Fibroblast of skin of left biceps (primary cell): ENCODE results near the gene OPN4.

Experiments
- DNase-seq, 2 experiments: peaks; one replicate each; pipeline ENCODE4 v3.0.0-alpha.2; 2013; ENCODE audit warnings: low read depth in 2 of 2

OPN4 gene

GRCh38 chr10:86662186-86663045 is 8.1 kb downstream of the OPN4 start:
- DNase-seq: no peak

DNA sequence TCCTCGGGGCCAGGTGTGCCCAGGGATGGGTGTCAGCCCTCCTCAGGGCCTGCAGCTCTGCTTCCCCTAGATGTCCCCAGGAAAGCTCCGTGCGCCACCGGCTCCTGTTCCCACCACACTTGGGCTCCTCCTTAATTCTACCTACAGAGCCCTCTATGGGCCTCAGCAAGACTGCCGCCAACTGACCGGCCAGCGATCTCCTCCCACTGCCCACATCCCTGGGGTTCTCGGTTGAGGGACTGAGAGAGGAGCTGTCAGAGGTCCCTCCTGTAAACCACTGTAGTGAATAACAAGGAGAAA is 8.6 kb downstream of the OPN4 start:
- no peak for DNase-seq

DNA sequence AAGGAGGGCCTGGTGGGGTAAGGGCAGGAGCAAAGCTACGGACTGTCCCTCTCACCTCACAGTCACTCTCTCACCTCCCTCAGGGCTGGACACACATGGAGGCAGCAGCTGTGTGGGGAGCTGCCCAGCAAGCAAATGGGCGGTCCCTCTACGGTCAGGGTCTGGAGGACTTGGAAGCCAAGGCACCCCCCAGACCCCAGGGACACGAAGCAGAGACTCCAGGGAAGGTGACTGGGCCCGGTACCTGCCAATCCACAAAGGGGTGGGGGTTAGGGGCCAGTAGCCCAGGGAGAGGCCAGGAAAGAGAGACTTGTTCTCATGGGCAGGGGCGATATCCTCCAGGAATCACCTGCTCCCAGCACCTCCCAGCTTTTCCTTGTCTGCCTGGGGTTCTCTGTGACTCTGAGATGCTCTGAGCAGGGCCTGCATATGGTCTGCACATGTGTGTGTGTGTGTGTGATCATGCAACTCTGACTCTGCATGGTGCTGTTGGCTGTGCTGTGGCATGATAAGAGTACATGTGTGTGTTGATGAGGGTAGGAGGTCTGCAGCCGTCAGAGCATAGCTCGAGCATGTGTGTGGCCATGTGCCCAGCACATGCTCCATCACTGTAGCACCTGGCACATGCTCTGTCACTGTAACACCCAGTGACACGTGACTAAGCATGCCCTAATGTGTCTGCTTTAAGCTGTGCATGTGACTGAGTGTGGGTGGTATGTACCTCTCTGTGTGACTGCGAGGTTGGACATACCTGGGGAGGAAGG is 9.4 kb downstream of the OPN4 start:
- no peak for DNase-seq

- DNase-seq: no peak
Observed at GRCh38 chr10:86664341-86665217, 10.2 kb downstream of the OPN4 start.

DNA sequence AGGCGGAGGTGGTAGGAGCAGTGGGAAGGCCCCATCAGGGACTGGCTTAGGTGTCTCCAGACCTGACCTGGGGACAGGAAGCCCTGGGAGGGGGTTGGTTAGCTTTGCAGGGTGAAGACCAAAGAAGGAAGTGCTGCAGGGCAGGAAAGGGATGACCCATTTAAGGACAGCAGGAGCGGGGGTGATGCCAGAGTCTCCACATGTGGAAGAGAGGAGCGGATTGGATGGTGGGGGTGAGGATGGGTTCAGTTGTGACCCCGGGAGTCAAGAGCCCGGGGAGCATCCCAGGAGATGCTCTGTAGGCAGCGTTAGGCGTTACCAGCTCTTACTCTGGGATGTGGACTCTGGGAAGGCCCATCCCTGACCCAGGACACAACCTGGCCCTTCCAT is 10.9 kb downstream of the OPN4 start:
- DNase-seq: no peak

GRCh38 chr10:86665868-86666267 is 11.5 kb downstream of the OPN4 start:
- DNase-seq: no peak

GRCh38 chr10:86666538-86666937 is 12.2 kb downstream of the OPN4 start:
- DNase-seq: no peak

GRCh38 chr10:86667421-86668181 is 13.3 kb downstream of the OPN4 start:
- DNase-seq: no peak

DNA sequence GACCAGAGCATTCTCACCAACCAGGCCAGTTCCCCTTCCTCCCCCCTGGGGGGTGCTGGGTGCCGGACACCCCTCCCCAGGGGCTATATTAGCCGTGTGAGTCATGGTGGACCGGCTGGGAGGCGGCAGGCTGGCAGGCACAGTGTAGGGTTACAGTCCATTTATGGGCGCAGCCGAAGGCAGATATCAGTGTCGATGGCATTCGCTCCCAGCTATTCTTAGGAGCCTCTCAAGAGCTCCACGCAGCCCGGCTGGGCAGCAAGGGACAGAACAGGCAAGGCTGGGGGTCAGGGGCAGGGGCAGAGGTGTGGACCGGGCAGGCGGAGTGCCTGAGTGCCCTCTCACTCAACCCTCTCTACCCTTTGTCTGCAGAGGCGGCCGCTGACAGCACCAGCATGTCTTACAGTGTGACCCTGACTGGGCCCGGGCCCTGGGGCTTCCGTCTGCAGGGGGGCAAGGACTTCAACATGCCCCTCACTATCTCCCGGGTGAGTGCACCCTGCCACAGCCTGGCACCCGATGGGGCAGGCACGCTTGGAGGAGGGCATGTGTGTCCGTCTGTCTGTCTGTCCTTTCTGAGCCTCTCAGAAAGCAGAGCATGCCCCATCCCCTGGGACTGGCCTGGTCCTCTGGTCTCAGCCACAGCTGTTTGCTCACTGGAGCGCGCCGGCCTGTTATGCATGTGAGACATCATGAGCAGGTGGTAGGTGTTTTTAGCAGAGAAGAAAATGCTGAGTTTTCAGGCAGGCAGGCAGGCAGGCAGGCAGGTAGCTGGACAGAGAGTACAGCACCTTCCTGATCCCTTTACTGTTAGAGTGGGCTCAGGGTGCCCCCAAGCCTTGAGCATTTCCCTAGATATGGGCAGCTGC is 14.2 kb downstream of the OPN4 start, which contains the start of gene LDB3:
Gene LDB3, plus strand, starts transcription at position 215 of the 869 bp plus-strand sequence. Its CDS starts 181 bp downstream, at position 396.
- no peak for DNase-seq

DNA sequence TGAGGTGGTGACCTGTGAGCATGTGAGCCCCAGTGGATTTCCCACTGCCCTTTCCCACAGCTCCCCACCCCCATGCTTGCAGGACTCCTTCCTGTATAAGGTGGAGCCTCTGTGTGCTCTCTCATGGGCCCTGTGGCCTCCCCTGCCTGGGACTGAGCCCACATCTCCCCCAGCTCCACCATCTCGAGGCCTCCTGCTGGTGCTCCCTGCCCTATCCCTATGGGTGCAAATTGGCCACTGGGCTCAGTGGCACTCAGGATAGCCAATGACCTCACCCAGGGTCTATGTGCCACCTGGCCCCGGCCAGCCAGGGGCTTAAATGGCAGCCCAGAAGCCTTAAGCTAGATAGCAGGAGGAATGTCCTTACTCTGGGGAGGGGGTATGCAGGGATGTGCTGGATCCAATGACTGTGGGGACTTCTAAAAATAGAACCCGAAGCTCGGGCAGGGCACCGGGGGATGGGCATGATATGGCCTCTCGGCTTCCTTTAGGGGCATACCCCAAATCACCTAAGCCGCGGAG is 16.0 kb downstream of the OPN4 start:
- no peak for DNase-seq

- no peak for DNase-seq
Observed at GRCh38 chr10:86670876-86671275, 16.5 kb downstream of the OPN4 start.

DNA sequence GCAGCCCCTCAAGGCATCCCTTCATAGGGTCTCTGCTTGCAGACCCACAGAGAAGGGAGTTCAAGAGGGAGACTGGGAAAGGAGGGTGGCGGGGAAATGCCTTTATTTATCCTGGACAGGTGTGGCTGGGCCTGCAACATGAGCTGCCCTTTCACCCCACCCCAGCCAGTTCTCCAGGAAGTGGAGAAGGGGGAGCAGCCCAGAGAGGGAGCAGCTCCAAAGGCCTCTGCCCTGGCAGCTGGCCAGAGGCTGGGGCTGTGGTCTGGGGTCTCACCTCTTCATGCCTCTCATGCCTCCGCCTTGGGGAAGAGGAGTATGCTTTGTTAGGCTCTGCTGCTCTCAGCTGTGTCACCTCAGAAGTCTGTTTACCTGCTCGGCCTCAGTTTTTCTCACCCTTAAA is 17.1 kb downstream of the OPN4 start:
- no peak for DNase-seq

GRCh38 chr10:86671985-86672710 is 17.8 kb downstream of the OPN4 start:
- no peak for DNase-seq

DNA sequence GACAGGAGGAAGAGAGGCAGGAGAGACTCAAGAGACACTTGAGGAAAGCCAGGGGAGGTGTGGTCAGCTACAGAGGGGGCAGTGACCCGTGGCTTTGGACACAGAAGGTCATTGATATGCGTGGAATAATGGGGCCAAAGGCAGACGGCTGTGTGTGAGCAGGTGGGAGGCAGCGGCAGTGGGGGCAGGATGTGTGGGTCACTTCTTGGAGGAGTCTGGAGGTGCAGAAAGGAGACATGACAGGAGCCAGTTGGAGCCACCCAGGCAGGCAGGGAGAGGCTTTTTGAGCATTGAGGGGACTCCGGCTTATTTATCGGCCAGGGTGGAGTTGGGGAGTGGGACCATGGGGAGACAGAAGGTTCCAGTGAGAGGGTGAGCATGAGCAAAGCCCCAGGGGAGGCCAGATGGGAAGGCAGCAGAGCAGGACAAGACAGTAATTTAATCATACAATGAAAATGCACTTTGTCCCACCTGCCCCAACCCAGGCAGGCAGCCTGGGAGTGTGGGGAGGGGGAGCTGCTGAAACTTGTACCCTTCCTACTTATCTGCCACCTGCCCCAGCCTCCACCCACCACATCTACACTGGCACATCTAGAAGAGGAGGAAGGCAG is 19.0 kb downstream of the OPN4 start:
- DNase-seq: no peak

GRCh38 chr10:86673827-86674581 is 19.7 kb downstream of the OPN4 start:
- no peak for DNase-seq

GRCh38 chr10:86674912-86675311 is 20.6 kb downstream of the OPN4 start:
- no peak for DNase-seq

GRCh38 chr10:86677374-86677773 is 23.0 kb downstream of the OPN4 start:
- no peak for DNase-seq
